Keratinocyte (primary cell): ENCODE results near the gene A2ML1. TPM values are rescaled to one million over a fixed set of nuclear protein-coding genes. Genes with fewer than 3 reads are reported as not detected.
"Not testable (repeated sequence)": the region's sequence is repeated elsewhere in the genome, so short reads cannot be mapped to it uniquely, and the experiment has no call there.

Source experiments
- DNase-seq: peaks from one replicate; pipeline ENCODE4 v3.0.0-alpha.2; 2011; ENCODE audit warnings: low read depth, missing footprints, low spot score
- FAIRE-seq: peaks from 2 replicates; lab custom pipeline; 2011; peaks lifted over from hg19 to GRCh38; lab: Jason Lieb, UNC
- H2AFZ ChIP-seq: 2 replicates; pipeline ENCODE4 v1.6.0; 2012; ENCODE audit warnings: low read length, control low read depth, inconsistent platforms; ENCODE audit not compliant: control insufficient read depth
- H3K27ac ChIP-seq: 2 replicates; pipeline ENCODE4 v1.5.1; 2011; ENCODE audit warnings: low read length; ENCODE audit not compliant: control insufficient read depth, insufficient read depth
- H3K27me3 ChIP-seq: 3 replicates; pipeline ENCODE4 v1.6.0; 2011; ENCODE audit warnings: low read length; ENCODE audit not compliant: control insufficient read depth, insufficient read depth; ENCODE audit errors: extremely low read depth
- H3K36me3 ChIP-seq, 2 experiments: 2 replicates in 1 of 2; 3 replicates in 1 of 2; pipeline ENCODE4 v1.5.1; 2011; ENCODE audit warnings: low read length in 2 of 2, mild to moderate bottlenecking in 1 of 2; ENCODE audit not compliant: control insufficient read depth in 2 of 2, insufficient read depth in 2 of 2; ENCODE audit errors: extremely low read depth in 1 of 2
- H3K4me1 ChIP-seq: 3 replicates; pipeline ENCODE4 v1.5.1; 2011; ENCODE audit warnings: low read length; ENCODE audit not compliant: control insufficient read depth, insufficient read depth; ENCODE audit errors: extremely low read depth
- H3K4me2 ChIP-seq: 3 replicates; pipeline ENCODE4 v1.6.0; 2011; ENCODE audit warnings: low read depth, low read length; ENCODE audit not compliant: control insufficient read depth, insufficient read depth; ENCODE audit errors: extremely low read depth
- H3K4me3 ChIP-seq, 3 experiments: fragments of 200-600 bp in 1 of 3; sonication (generic) in 1 of 3; 2 replicates in 2 of 3; 3 replicates in 1 of 3; pipeline ENCODE4 v1.5.1; 2011 to 2016; ENCODE audit warnings: low read length in 3 of 3, mild to moderate bottlenecking in 3 of 3, control low read depth in 2 of 3, inconsistent platforms in 1 of 3, low read depth in 1 of 3, mixed read lengths in 1 of 3, mixed run types in 1 of 3, moderate library complexity in 1 of 3; ENCODE audit not compliant: control insufficient read depth in 2 of 3, insufficient read depth in 2 of 3; ENCODE audit errors: extremely low read depth in 1 of 3
- H3K79me2 ChIP-seq: 2 replicates; pipeline ENCODE4 v1.6.0; 2012; ENCODE audit warnings: low read length; ENCODE audit not compliant: control insufficient read depth, insufficient read depth
- H3K9ac ChIP-seq: 3 replicates; pipeline ENCODE4 v1.6.0; 2011; ENCODE audit warnings: low read length; ENCODE audit not compliant: control insufficient read depth, insufficient read depth; ENCODE audit errors: extremely low read depth
- H3K9me1 ChIP-seq: 3 replicates; pipeline ENCODE4 v1.6.0; 2011; ENCODE audit warnings: low read length; ENCODE audit not compliant: control insufficient read depth, insufficient read depth; ENCODE audit errors: extremely low read depth
- H3K9me3 ChIP-seq: 2 replicates; pipeline ENCODE4 v1.5.1; 2012; ENCODE audit warnings: low read depth, low read length; ENCODE audit not compliant: control insufficient read depth
- H4K20me1 ChIP-seq: 3 replicates; pipeline ENCODE4 v1.6.0; 2011; ENCODE audit warnings: low read length; ENCODE audit not compliant: control insufficient read depth, insufficient read depth; ENCODE audit errors: extremely low read depth
- CTCF ChIP-seq, 3 experiments: IDR thresholded peaks in 1 of 3; conservative IDR thresholded peaks in 1 of 3; optimal IDR thresholded peaks in 1 of 3; 2 replicates in 2 of 3; 3 replicates in 1 of 3; pipeline versions ENCODE3 to v1.5.1; 2011; ENCODE audit warnings: low read length in 3 of 3, mild to moderate bottlenecking in 3 of 3, moderate library complexity in 2 of 3, control low read depth in 1 of 3, inconsistent platforms in 1 of 3; ENCODE audit not compliant: insufficient read depth in 2 of 3; ENCODE audit errors: extremely low read depth in 1 of 3
- EZH2 ChIP-seq: IDR thresholded peaks from one replicate; pipeline ENCODE4 v1.6.1; 2012; ENCODE audit warnings: inconsistent platforms, mild to moderate bottlenecking, low read length, moderate library complexity
- dilution Hi-C: fragments of 300-500 bp; cut with MboI; formaldehyde crosslinking; loops from one replicate; pipeline ENCODE4 v1.7.0; 2020; ENCODE audit warnings: low sequenced_read_pairs; ENCODE audit not compliant: extremely low pct_ligation_motif_present
- polyA plus RNA-seq, 5 experiments: library from polyadenylated mRNA; depleted of rRNA in 3 of 5; stranded (reverse) in 3 of 5; stranded (forward) in 1 of 5; unstranded in 1 of 5; fragments of >200 nt; gene quantifications; 1 replicate in 1 of 5; 2 replicates in 3 of 5; 3 replicates in 1 of 5; pipeline versions ENCODE4 v1.2.1 to v1.2.3, GENCODE V29; 2011 to 2012; ENCODE audit warnings: missing spikeins in 2 of 5, low read depth in 1 of 5, low replicate concordance in 1 of 5

A2ML1 gene
- polyA plus RNA-seq, 1 donor (not counting 4 experiments of a cell fraction or from before 2014, with no cell fraction given): 81.1 TPM

GRCh38 chr12:8796831-8797626, 25.4 kb upstream of the A2ML1 start:
- dilution Hi-C loops: no loop called here
- no peaks in the 10 kb centered on the region for H3K36me3 ChIP-seq
- no peak overlapping the region for H3K9ac ChIP-seq
- H3K4me3 ChIP-seq: no peak overlapping the region
- no peaks in the 10 kb centered on the region for H3K9me3 ChIP-seq
- H3K27ac ChIP-seq: no peak overlapping the region
- H4K20me1 ChIP-seq: no peaks in the 10 kb centered on the region
- no peak for DNase-seq
- H3K9me1 ChIP-seq: no peaks in the 10 kb centered on the region
- no peak overlapping the region for H3K4me2 ChIP-seq
- H3K27me3 ChIP-seq: no peaks in the 10 kb centered on the region
- no peaks in the 10 kb centered on the region for H3K4me1 ChIP-seq
- TF ChIP-seq CTCF (optimal IDR thresholded peaks at IDR 0.05 in 1 of 3, IDR thresholded peaks at IDR 0.05 in 1 of 3, conservative IDR thresholded peaks at IDR 0.05 in 1 of 3; ENCODE audit: extremely low read depth in 1 of 3, insufficient read depth in 2 of 3, low read length in 3 of 3): no peak
- TF ChIP-seq EZH2: no peak
- no peak for FAIRE-seq
- no peaks in the 10 kb centered on the region for H3K79me2 ChIP-seq
- no peak overlapping the region for H2AFZ ChIP-seq

GRCh38 chr12:8801213-8801612, 21.2 kb upstream of the A2ML1 start:
- H3K79me2 ChIP-seq, H3K9me1 ChIP-seq, H2AFZ ChIP-seq, H4K20me1 ChIP-seq, H3K27ac ChIP-seq, H3K9me3 ChIP-seq, H3K36me3 ChIP-seq, H3K4me1 ChIP-seq, H3K27me3 ChIP-seq, FAIRE-seq, H3K4me3 ChIP-seq, H3K4me2 ChIP-seq, dilution Hi-C loops, H3K9ac ChIP-seq, DNase-seq: not testable (repeated sequence)

- FAIRE-seq, H3K36me3 ChIP-seq, H3K9me1 ChIP-seq, H4K20me1 ChIP-seq, H3K27me3 ChIP-seq, H2AFZ ChIP-seq, H3K79me2 ChIP-seq, DNase-seq, H3K4me2 ChIP-seq, dilution Hi-C loops, H3K9ac ChIP-seq, H3K27ac ChIP-seq, H3K4me1 ChIP-seq, H3K9me3 ChIP-seq, H3K4me3 ChIP-seq: not testable (repeated sequence)
These were observed 17.6 kb upstream of the A2ML1 start for GRCh38 chr12:8804833-8805232.

- H4K20me1 ChIP-seq, dilution Hi-C loops, H3K27ac ChIP-seq, H3K27me3 ChIP-seq, H3K36me3 ChIP-seq, H3K9me3 ChIP-seq, DNase-seq, H3K4me2 ChIP-seq, H2AFZ ChIP-seq, H3K4me3 ChIP-seq, H3K4me1 ChIP-seq, H3K9me1 ChIP-seq, H3K79me2 ChIP-seq, FAIRE-seq, H3K9ac ChIP-seq: not testable (repeated sequence)
These were observed 16.9 kb upstream of the A2ML1 start for GRCh38 chr12:8805487-8805886.
